ENCODE measurements around the gene ZNF878.

The ZNF878 gene

DNA sequence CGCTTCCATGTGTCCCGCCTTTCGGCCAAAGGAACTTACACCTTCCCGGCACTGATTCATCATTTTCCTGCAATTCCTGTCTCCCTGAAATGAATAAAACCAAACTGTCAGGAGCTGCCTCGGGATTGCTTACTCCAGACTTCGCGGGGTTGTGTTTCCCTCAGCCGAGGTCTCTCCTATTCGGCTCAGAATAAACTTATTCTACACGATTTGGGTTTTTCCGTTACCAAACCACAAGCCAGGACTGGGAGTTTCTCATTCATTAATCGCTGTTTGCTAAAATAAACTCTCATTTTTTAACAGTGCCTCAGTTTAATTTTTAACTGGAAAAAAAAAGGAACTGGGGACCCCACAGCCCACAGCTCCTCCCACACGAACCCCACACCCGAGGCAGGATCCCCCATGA lies 667 bp downstream of the ZNF878 start:
- Histone ChIP-seq H3K4me3 (replicated peaks; ENCODE audit: insufficient read depth, low read length) (no peak overlapping the region), H3K27me3 (ENCODE audit: insufficient read depth, poor library complexity, severe bottlenecking) (no peaks in the 10 kb centered on the region), H3K27ac (replicated peaks) (no peak overlapping the region)
- DNase-seq (ENCODE audit: low read depth in 1 of 2, low spot score in 1 of 2), result no peak
- TF ChIP-seq REST (IDR thresholded peaks at IDR 0.05; ENCODE audit: insufficient replicate concordance, low read depth), result no peak
- no peak for TF ChIP-seq GABPA (IDR thresholded peaks at IDR 0.05; ENCODE audit: low read depth)
- no peak for TF ChIP-seq SPI1 (IDR thresholded peaks at IDR 0.05; ENCODE audit: borderline replicate concordance, low read depth)
- no peak for TF ChIP-seq POLR2AphosphoS5 (IDR thresholded peaks at IDR 0.05; ENCODE audit: low read depth)
- TF ChIP-seq, protein P1, sequence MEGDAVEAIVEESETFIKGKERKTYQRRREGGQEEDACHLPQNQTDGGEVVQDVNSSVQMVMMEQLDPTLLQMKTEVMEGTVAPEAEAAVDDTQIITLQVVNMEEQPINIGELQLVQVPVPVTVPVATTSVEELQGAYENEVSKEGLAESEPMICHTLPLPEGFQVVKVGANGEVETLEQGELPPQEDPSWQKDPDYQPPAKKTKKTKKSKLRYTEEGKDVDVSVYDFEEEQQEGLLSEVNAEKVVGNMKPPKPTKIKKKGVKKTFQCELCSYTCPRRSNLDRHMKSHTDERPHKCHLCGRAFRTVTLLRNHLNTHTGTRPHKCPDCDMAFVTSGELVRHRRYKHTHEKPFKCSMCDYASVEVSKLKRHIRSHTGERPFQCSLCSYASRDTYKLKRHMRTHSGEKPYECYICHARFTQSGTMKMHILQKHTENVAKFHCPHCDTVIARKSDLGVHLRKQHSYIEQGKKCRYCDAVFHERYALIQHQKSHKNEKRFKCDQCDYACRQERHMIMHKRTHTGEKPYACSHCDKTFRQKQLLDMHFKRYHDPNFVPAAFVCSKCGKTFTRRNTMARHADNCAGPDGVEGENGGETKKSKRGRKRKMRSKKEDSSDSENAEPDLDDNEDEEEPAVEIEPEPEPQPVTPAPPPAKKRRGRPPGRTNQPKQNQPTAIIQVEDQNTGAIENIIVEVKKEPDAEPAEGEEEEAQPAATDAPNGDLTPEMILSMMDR (IDR thresholded peaks at IDR 0.05; ENCODE audit: insufficient read depth, low read length), result no peak

DNA sequence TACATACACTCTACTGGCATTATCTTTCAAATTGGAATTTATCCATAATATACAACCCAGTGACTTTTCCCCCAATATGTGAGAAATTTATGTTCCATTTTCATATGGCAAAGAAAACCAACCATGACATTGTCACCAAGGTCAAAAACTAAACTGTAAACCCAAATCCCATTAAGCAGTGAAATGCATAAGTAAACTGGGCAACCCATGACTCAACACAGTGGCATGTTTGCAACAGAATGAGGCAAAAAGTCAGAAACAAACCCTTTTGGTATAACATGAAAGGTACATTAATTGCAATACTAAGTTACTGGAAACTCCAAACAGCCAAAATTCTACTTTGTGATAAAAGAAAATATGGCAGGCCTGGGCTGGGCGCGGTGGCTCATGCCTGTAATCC lies 4.9 kb downstream of the ZNF878 start:
- H3K4me3 ChIP-seq (replicated peaks; ENCODE audit: insufficient read depth, low read length), result no peak overlapping the region
- H3K27ac ChIP-seq (replicated peaks), result no peak overlapping the region
- TF ChIP-seq GABPA (IDR thresholded peaks at IDR 0.05; ENCODE audit: low read depth), result no peak
- no peak for TF ChIP-seq SPI1 (IDR thresholded peaks at IDR 0.05; ENCODE audit: borderline replicate concordance, low read depth)
- no peak for TF ChIP-seq POLR2AphosphoS5 (IDR thresholded peaks at IDR 0.05; ENCODE audit: low read depth)
- no peak for TF ChIP-seq REST (IDR thresholded peaks at IDR 0.05; ENCODE audit: insufficient replicate concordance, low read depth)
- TF ChIP-seq, protein P1 (IDR thresholded peaks at IDR 0.05; ENCODE audit: insufficient read depth, low read length), result no peak
- H3K27me3 ChIP-seq (ENCODE audit: insufficient read depth, poor library complexity, severe bottlenecking), result no peaks in the 10 kb centered on the region
- DNase-seq (ENCODE audit: low read depth in 1 of 2, low spot score in 1 of 2), result no peak

GRCh38 chr19:12043752-12044422 lies 8.9 kb downstream of the ZNF878 start:
- Histone ChIP-seq H3K27me3 (ENCODE audit: insufficient read depth, poor library complexity, severe bottlenecking) (no peaks in the 10 kb centered on the region), H3K4me3 (replicated peaks; ENCODE audit: insufficient read depth, low read length) (no peak overlapping the region), H3K27ac (replicated peaks) (no peak overlapping the region)
- DNase-seq (ENCODE audit: low read depth in 1 of 2, low spot score in 1 of 2), result no peak
- TF ChIP-seq REST (IDR thresholded peaks at IDR 0.05; ENCODE audit: insufficient replicate concordance, low read depth) (no peak), POLR2AphosphoS5 (IDR thresholded peaks at IDR 0.05; ENCODE audit: low read depth) (no peak), SPI1 (IDR thresholded peaks at IDR 0.05; ENCODE audit: borderline replicate concordance, low read depth) (no peak), GABPA (IDR thresholded peaks at IDR 0.05; ENCODE audit: low read depth) (no peak)
- TF ChIP-seq, protein P1 (IDR thresholded peaks at IDR 0.05; ENCODE audit: insufficient read depth, low read length), result no peak

All from HL-60 (cell line).